Neural cell (in vitro differentiated cells): ENCODE results near the gene SRF.

Source experiments
- EZH2 ChIP-seq: fragments of 200-600, 300-800 bp; shearing (Covaris generic), sonication (generic); IDR thresholded peaks from 2 replicates; pipeline ENCODE4 v1.6.1; 2014; ENCODE audit warnings: antibody characterized with exemption, low read length, borderline replicate concordance, mild to moderate bottlenecking; ENCODE audit not compliant: insufficient read depth, poor library complexity, severe bottlenecking
- TF ChIP-seq, protein P1 (sequence below): IDR thresholded peaks from 2 replicates; pipeline ENCODE4 v1.6.1; 2012; ENCODE audit warnings: borderline replicate concordance
- TF ChIP-seq, protein P2 (sequence below): fragments of 450-650 bp; IDR thresholded peaks from 2 replicates; pipeline ENCODE4 v1.5.1; 2014; ENCODE audit warnings: antibody characterized with exemption, mild to moderate bottlenecking, moderate library complexity; ENCODE audit not compliant: poor library complexity, severe bottlenecking

DNA sequence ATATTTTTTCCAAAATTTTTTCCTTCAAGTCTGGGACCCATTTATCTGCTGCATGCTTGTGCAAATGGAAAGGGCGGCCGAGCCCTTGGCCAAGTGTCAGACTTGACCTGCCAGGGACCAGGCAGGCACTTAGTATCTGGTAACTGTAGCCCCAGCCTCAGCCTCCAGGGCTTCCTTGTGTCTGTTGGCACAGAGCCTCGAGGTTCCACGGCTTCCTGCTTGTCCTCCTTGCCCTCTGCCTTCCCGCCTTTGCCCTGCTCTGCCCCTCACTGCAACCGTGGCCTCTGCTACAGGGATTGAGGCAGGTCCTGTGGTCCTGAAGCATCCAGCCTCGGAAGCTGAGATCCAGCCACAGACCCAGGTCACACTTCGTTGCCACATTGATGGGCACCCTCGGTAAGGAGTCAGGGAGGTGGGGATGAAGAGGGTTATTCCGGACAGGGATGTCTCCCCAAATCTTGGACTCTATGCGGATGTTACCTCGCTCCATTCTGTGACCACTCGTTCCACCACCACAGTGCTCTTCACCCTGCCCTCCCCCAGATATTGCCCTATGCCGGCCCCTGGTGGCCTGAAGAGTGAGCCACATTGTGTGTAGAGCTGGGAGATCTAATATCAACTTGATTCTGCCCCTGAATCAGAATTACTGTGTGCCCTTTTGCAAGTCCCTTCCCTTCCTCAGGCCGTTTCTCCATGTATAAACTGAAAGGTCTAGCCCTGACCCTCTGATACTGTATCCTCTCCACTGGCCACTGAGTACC lies 41.5 kb upstream of the SRF start:
- no peak for TF ChIP-seq EZH2
- TF ChIP-seq, protein P1, sequence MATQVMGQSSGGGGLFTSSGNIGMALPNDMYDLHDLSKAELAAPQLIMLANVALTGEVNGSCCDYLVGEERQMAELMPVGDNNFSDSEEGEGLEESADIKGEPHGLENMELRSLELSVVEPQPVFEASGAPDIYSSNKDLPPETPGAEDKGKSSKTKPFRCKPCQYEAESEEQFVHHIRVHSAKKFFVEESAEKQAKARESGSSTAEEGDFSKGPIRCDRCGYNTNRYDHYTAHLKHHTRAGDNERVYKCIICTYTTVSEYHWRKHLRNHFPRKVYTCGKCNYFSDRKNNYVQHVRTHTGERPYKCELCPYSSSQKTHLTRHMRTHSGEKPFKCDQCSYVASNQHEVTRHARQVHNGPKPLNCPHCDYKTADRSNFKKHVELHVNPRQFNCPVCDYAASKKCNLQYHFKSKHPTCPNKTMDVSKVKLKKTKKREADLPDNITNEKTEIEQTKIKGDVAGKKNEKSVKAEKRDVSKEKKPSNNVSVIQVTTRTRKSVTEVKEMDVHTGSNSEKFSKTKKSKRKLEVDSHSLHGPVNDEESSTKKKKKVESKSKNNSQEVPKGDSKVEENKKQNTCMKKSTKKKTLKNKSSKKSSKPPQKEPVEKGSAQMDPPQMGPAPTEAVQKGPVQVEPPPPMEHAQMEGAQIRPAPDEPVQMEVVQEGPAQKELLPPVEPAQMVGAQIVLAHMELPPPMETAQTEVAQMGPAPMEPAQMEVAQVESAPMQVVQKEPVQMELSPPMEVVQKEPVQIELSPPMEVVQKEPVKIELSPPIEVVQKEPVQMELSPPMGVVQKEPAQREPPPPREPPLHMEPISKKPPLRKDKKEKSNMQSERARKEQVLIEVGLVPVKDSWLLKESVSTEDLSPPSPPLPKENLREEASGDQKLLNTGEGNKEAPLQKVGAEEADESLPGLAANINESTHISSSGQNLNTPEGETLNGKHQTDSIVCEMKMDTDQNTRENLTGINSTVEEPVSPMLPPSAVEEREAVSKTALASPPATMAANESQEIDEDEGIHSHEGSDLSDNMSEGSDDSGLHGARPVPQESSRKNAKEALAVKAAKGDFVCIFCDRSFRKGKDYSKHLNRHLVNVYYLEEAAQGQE, result no peak
- TF ChIP-seq, protein P2, sequence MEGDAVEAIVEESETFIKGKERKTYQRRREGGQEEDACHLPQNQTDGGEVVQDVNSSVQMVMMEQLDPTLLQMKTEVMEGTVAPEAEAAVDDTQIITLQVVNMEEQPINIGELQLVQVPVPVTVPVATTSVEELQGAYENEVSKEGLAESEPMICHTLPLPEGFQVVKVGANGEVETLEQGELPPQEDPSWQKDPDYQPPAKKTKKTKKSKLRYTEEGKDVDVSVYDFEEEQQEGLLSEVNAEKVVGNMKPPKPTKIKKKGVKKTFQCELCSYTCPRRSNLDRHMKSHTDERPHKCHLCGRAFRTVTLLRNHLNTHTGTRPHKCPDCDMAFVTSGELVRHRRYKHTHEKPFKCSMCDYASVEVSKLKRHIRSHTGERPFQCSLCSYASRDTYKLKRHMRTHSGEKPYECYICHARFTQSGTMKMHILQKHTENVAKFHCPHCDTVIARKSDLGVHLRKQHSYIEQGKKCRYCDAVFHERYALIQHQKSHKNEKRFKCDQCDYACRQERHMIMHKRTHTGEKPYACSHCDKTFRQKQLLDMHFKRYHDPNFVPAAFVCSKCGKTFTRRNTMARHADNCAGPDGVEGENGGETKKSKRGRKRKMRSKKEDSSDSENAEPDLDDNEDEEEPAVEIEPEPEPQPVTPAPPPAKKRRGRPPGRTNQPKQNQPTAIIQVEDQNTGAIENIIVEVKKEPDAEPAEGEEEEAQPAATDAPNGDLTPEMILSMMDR, result peak; percentile 33
